ENCODE results near the gene RAET1E. TPM values are rescaled to one million over a fixed set of nuclear protein-coding genes. Genes with fewer than 3 reads are reported as not detected.

The RAET1E gene
- total RNA-seq, 1 donor from 2014 or later: not detected

GRCh38 chr6:149899926-149900619, 2.2 kb upstream of the RAET1E start:
- Histone ChIP-seq H3K36me3 (ENCODE audit: control insufficient read depth, insufficient read depth, low read length) (no peaks in the 10 kb centered on the region), H3K4me3 (ENCODE audit: low read depth, low read length) (no peak overlapping the region), H3K27me3 (ENCODE audit: control insufficient read depth, insufficient read depth, low read length) (no peaks in the 10 kb centered on the region)
- no peak for TF ChIP-seq CTCF (IDR thresholded peaks at IDR 0.05; ENCODE audit: insufficient read depth, low read length, poor library complexity, severe bottlenecking)
- DNase-seq (ENCODE audit: low read depth): no peak

- H3K4me3 ChIP-seq (ENCODE audit: low read depth, low read length): no peak overlapping the region
- no peak for DNase-seq (ENCODE audit: low read depth)
- TF ChIP-seq CTCF (IDR thresholded peaks at IDR 0.05; ENCODE audit: insufficient read depth, low read length, poor library complexity, severe bottlenecking): no peak
- H3K36me3 ChIP-seq (ENCODE audit: control insufficient read depth, insufficient read depth, low read length): no peaks in the 10 kb centered on the region
- H3K27me3 ChIP-seq (ENCODE audit: control insufficient read depth, insufficient read depth, low read length): no peaks in the 10 kb centered on the region
Observed at GRCh38 chr6:149899486-149899885, 1.6 kb upstream of the RAET1E start.

GRCh38 chr6:149898966-149899365, 1.1 kb upstream of the RAET1E start:
- Histone ChIP-seq H3K27me3 (ENCODE audit: control insufficient read depth, insufficient read depth, low read length) (no peaks in the 10 kb centered on the region), H3K4me3 (ENCODE audit: low read depth, low read length) (no peak overlapping the region), H3K36me3 (ENCODE audit: control insufficient read depth, insufficient read depth, low read length) (no peaks in the 10 kb centered on the region)
- no peak for DNase-seq (ENCODE audit: low read depth)
- TF ChIP-seq CTCF (IDR thresholded peaks at IDR 0.05; ENCODE audit: insufficient read depth, low read length, poor library complexity, severe bottlenecking): no peak

- H3K36me3 ChIP-seq (ENCODE audit: control insufficient read depth, insufficient read depth, low read length): no peaks in the 10 kb centered on the region
Observed at GRCh38 chr6:149897015-149897697, 757 bp downstream of the RAET1E start.

GRCh38 chr6:149896491-149896890, 1.4 kb downstream of the RAET1E start:
- TF ChIP-seq CTCF (IDR thresholded peaks at IDR 0.05; ENCODE audit: insufficient read depth, low read length, poor library complexity, severe bottlenecking): no peak
- Histone ChIP-seq H3K27me3 (ENCODE audit: control insufficient read depth, insufficient read depth, low read length) (no peaks in the 10 kb centered on the region), H3K36me3 (ENCODE audit: control insufficient read depth, insufficient read depth, low read length) (no peaks in the 10 kb centered on the region), H3K4me3 (ENCODE audit: low read depth, low read length) (no peak overlapping the region)
- no peak for DNase-seq (ENCODE audit: low read depth)

More at GRCh38 chr6:149897015-149897697, 757 bp downstream of the RAET1E start:
- H3K27me3 ChIP-seq (ENCODE audit: control insufficient read depth, insufficient read depth, low read length): no peaks in the 10 kb centered on the region
- TF ChIP-seq CTCF (IDR thresholded peaks at IDR 0.05; ENCODE audit: insufficient read depth, low read length, poor library complexity, severe bottlenecking): no peak
- H3K4me3 ChIP-seq (ENCODE audit: low read depth, low read length): no peak overlapping the region
- DNase-seq (ENCODE audit: low read depth): no peak
